OCI-LY7 (cell line): Measurements from ENCODE around the gene PEX10.

Experiments used
- CTCF ChIP-seq: fragments of 200-600 bp; sonication (generic); conservative IDR thresholded peaks from 2 replicates; pipeline ENCODE4 v1.5.1; 2014; ENCODE audit warnings: mild to moderate bottlenecking, antibody characterized with exemption, low read length, moderate library complexity, mixed read lengths
- EZH2phosphoT487 ChIP-seq: fragments of 200-600 bp; sonication (generic); IDR thresholded peaks from 2 replicates; pipeline ENCODE4 v1.6.1; 2018; ENCODE audit warnings: low read depth, borderline replicate concordance, mild to moderate bottlenecking, mixed run types, antibody characterized with exemption, low read length, moderate library complexity, mixed read lengths

- no peak for TF ChIP-seq CTCF
- TF ChIP-seq EZH2phosphoT487: no peak
Measured at GRCh38 chr1:2452932-2453315, 40.6 kb upstream of the PEX10 start.
